Activated naive CD8-positive, alpha-beta T cell treated with anti-CD3 and anti-CD28 coated beads, Interleukin-2, amount 10 ng/mL, durations not matched to agents 7 days and 5 days (primary cell): ENCODE data around the gene SF3B6. TPM values are rescaled to one million over a fixed set of nuclear protein-coding genes. Genes with fewer than 3 reads are reported as not detected.
"Not testable (repeated sequence)": the region's sequence is repeated elsewhere in the genome, so short reads cannot be mapped to it uniquely, and the experiment has no call there.

Source experiments
- ATAC-seq: fragments of 150-1000 bp; cut with Tn5 transposase; one replicate; pipeline ENCODE4 v1.10.0; 2021; ENCODE audit warnings: low read depth, moderate library complexity
- POLR2A ChIA-PET: fragments of 350-600 bp; sonication (Branson Sonifier 250); formaldehyde crosslinking; loops from one replicate; lab custom pipeline; 2021; ENCODE audit warnings: antibody characterized with exemption; lab: Charles Lee
- DNase-seq: peaks from one replicate; pipeline ENCODE4 v3.0.0; 2021
- H3K27ac Mint-ChIP-seq: one replicate; pipeline ENCODE4 v1.8.0; 2022; ENCODE audit warnings: mild to moderate bottlenecking, mixed read lengths
- H3K27me3 Mint-ChIP-seq: one replicate; pipeline ENCODE4 v1.8.0; 2022; ENCODE audit warnings: mild to moderate bottlenecking, moderate library complexity, mixed read lengths
- H3K36me3 Mint-ChIP-seq: one replicate; pipeline ENCODE4 v1.8.0; 2021; ENCODE audit warnings: mild to moderate bottlenecking, mixed read lengths
- H3K4me1 Mint-ChIP-seq: one replicate; pipeline ENCODE4 v1.8.0; 2021; ENCODE audit warnings: mixed read lengths
- H3K4me3 Mint-ChIP-seq: one replicate; pipeline ENCODE4 v1.8.0; 2022; ENCODE audit warnings: mild to moderate bottlenecking, moderate library complexity, mixed read lengths
- H3K9me3 Mint-ChIP-seq: one replicate; pipeline ENCODE4 v1.8.0; 2021; ENCODE audit warnings: mixed read lengths
- total RNA-seq, 2 experiments: library from RNA; stranded (reverse); gene quantifications; one replicate each; pipeline ENCODE4 v1.2.3, GENCODE V29; 2021

The SF3B6 gene
- total RNA-seq, 2 experiments from 2014 or later: 66.5 to 71.2 TPM

DNA sequence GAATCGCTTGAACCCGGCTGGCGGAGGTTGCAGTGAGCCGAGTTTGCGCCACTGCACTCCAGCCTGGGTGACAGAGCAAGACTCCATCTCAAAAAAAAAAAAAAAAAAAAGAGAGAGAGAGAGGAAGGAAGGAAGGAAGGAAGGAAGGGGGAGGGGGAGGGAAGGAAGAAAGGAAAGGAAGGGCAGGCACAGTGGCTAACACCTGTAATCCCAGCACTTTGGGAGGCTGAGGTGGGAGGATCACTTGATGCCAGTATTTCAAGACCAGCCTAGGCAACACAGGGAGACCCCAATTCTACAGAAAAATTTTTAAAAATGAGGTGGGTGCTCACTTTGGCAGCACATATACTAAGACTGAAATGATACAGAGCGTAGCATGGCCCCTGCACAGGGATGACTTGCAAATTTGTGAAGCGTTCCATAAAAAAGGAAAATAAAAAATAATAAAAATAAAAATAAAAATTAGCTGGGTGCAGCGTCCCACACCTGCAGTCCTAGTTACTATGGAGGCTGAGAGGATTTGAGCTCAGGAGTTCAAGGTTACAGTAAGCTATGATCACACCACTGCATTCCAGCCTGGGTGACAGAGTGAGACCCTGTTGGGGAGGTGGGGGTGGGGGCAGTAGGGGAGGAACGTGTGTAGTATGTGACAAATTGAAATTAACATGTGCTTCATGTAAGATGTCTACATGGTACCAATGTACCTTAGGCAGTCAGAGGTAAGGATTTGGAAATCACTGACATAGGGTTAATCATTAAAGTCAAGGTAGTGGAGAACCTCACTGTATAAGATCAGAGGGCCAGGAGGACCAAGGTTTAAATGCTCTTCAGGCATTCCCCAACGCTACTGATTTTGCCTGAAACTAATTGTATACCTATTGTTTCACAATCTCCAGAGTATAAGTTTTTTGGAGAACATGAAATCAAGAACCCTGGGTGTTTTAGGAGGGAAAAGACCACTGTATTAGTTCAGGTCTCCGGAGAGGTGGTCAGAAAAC lies 30.3 kb downstream of the SF3B6 start:
- peaks cover 26% of the 10 kb centered on the region for H3K4me1 Mint-ChIP-seq
- POLR2A ChIA-PET: no interaction called here
- H3K27me3 Mint-ChIP-seq: peaks cover 2% of the 10 kb centered on the region
- H3K27ac Mint-ChIP-seq: no peak overlapping the region
- peaks cover 9% of the 10 kb centered on the region for H3K36me3 Mint-ChIP-seq
- DNase-seq (no peak), ATAC-seq (no peak)
- peak overlapping the region; percentile 99 for H3K4me3 Mint-ChIP-seq
- H3K9me3 Mint-ChIP-seq: no peaks in the 10 kb centered on the region

DNA sequence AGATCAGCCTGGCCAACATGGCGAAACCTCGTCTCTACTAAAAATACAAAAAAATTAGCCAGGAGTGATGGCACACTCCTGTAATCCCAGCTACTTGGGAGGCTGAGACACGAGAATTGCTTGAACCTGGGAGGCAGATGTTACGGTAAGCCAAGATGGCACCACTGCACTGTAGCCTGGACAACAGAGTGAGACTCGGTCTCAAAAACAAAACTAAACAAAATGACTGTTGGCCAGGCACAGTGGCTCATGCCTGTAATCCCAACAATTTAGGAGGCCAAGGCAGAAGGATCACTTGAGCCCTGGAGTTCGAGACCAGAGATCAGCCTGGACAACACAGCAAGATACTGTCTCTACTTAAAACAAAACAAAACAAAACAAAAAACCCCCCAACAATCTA lies 33.0 kb downstream of the SF3B6 start:
- DNase-seq, H3K27me3 Mint-ChIP-seq, ATAC-seq, POLR2A ChIA-PET, H3K4me3 Mint-ChIP-seq, H3K27ac Mint-ChIP-seq, H3K9me3 Mint-ChIP-seq: not testable (repeated sequence)
- Mint-ChIP-seq H3K36me3 (peaks cover 11% of the 10 kb centered on the region), H3K4me1 (peaks cover 22% of the 10 kb centered on the region)

DNA sequence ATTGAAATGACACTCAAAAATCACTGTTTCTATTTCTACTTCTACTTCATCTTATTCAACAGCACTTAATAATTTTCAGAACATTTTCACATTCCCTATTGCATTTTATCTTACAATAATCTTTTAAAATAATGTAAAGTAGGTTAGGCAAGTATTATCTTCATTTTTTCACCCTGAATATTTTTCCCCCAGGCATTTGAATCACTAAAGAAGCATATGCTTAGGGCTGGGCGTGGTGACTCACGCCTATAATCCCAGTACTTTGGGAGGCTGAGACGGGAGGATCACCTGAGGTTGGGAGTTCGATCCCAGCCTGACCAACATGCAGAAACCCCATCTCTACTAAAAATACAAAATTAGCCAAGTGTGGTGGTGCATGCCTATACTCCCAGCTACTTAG lies 35.6 kb downstream of the SF3B6 start:
- Mint-ChIP-seq H3K27ac (no peak overlapping the region), H3K27me3 (no peaks in the 10 kb centered on the region), H3K4me3 (no peak overlapping the region), H3K9me3 (no peaks in the 10 kb centered on the region), H3K4me1 (peaks cover 6% of the 10 kb centered on the region), H3K36me3 (peaks cover 13% of the 10 kb centered on the region)
- DNase-seq (no peak), ATAC-seq (no peak)
- POLR2A ChIA-PET: no interaction called here

DNA sequence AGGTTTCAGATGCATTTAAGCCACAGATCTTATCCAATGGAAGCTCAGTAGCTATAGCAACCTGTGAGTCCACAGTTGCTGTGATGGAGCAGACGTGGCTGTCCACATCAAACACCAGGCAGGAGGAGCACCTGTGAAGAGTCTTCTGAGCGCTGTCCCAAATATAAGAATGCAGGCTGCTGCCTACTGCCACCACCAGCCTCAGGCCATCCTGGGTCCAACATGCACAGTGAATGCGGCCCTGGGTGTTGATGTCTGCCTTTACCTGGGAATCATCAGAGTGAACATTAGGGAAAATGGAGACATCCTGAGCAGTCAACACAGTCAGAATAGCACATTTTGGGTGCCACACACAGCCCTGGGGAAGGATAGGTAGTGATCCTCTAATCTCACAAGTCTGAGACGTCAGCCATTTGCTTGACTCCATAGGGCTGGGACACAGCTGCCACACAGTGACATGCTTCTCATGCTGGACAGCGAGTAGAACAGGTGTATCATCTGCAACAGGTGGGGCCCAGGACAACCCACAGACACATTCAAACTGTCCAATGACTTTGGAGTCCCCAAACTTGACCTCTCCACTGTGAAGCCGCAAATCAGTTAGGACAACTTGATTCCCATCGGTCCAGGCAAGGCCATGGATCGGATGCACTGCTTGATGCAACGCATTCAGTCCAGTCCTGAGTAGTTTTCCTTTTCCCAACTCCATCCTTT lies 37.2 kb downstream of the SF3B6 start:
- Mint-ChIP-seq H3K27me3 (no peaks in the 10 kb centered on the region), H3K36me3 (peaks cover 11% of the 10 kb centered on the region), H3K4me3 (no peak overlapping the region), H3K27ac (no peak overlapping the region), H3K4me1 (peaks cover 1% of the 10 kb centered on the region), H3K9me3 (no peaks in the 10 kb centered on the region)
- POLR2A ChIA-PET: no interaction called here
- DNase-seq: no peak
- no peak for ATAC-seq

DNA sequence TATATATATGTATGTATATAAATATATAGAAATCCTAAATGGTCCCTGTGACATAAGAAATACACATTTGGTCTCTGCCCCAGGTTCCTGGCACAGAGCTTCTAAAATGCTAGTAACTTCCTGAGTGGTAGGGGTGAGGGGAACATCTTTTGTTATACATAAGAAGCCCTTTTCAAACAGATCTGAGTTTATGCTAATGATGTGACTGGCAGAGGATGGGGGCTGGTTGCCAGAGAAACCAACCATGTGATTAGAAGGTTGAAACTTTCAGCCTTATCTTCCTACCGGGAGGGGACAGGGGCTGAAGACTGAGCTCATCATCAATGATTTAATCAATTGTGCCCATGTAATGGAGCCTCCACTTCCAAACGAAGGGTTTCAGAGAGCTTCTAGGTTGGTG lies 49.9 kb downstream of the SF3B6 start:
- Mint-ChIP-seq H3K9me3 (no peaks in the 10 kb centered on the region), H3K27me3 (no peaks in the 10 kb centered on the region), H3K4me3 (no peak overlapping the region), H3K36me3 (peaks cover 8% of the 10 kb centered on the region), H3K27ac (no peak overlapping the region), H3K4me1 (peaks cover 3% of the 10 kb centered on the region)
- ATAC-seq (no peak), DNase-seq (no peak)
- POLR2A ChIA-PET: interaction anchor here (1.5 kb wide), 1 partner anchor 21 kb away, joined by 4 read pairs; no protein-coding TSS in a partner anchor

DNA sequence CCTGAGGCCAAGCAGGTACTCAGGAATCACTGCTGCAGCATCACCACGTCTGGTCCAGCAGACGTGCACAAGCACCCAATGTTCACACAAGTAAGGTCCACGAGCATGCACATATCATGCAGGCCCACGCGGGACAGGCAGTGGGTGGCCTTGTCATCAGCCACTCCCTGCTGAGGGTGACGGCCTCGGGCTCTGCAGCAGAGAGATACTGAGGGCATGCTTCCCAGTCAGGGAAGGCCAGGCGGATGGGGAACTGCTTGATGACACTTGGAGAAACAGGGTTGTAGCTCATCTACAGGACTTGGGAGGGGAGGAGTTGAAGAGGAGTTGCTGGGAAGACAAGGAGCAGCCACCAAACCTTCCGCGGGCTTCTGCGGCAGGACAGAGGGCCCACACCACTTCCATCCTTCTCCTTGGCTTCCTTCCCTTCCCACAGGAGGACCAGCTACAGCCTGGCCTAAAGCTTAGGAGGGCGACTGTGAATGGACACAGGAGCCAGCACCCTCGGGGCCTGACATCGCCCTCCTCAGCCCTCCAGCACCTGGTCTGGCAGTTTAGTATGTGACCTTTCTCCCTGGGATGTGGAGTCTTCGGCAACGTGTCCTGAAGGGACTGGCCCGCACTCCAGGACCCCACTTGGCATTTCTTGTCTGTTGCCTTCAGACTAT lies 51.0 kb downstream of the SF3B6 start:
- H3K36me3 Mint-ChIP-seq: peaks cover 3% of the 10 kb centered on the region

DNA sequence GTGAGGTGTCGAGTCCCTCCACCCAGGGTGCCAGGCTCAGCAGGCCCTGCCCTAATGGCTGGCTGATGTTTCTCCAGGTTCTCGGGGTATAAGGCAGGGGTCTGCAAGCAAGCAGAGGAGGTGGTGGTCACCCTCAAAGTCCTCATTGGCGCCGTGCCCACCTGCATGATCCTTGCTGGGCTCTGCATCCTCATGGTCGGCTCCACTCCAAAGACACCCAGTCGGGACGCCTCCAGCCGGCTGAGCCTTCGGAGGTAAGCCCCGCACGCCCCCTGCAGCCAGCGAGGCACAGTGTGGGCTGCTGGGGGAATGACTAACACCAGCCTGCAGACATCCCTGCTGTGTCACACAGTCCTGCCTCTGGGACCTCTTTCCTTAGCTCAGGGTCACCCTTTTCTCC lies 52.1 kb downstream of the SF3B6 start:
- H3K36me3 Mint-ChIP-seq: peaks cover 3% of the 10 kb centered on the region
- no peak overlapping the region for H3K4me3 Mint-ChIP-seq
- POLR2A ChIA-PET: no interaction called here
- H3K9me3 Mint-ChIP-seq: no peaks in the 10 kb centered on the region
- no peak for ATAC-seq
- H3K27me3 Mint-ChIP-seq: no peaks in the 10 kb centered on the region
- no peaks in the 10 kb centered on the region for H3K4me1 Mint-ChIP-seq
- H3K27ac Mint-ChIP-seq: peak overlapping the region; percentile 82
- DNase-seq: no peak

More for the DNA sequence above, 51.0 kb downstream of the SF3B6 start:
- no peak overlapping the region for H3K4me3 Mint-ChIP-seq
- no peaks in the 10 kb centered on the region for H3K9me3 Mint-ChIP-seq
- no peak overlapping the region for H3K27ac Mint-ChIP-seq
- no peak for DNase-seq
- ATAC-seq: no peak
- H3K27me3 Mint-ChIP-seq: no peaks in the 10 kb centered on the region
- no peaks in the 10 kb centered on the region for H3K4me1 Mint-ChIP-seq
- POLR2A ChIA-PET: no interaction called here

DNA sequence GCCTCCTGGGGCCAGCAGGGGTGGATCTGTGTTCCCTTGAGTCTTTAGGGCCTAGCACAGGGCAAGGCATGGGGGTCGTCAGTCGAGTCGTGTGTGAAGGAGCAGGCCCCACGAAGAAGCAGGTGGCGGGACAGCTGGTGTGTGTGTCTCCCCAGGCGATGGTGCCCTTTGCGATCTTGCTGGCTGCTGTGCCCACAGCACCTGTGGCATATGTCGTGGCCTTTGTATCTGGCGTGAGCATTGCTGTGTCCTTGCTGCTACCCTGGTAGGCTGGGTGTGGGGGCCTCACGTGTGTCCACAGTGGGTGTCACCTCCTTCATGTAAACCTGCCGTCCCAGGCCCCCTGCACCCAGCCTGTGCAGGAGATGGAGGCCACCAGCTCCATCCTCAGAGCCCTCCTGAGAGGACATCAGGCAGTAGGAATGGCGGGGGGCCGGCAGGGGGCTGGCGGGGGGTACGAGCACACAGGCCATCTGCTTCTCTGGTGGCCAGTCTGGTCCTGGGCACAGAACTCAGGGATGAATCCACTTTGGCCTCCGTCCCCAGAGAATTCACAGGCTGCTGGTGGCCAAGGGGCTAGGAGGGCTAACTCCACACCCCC lies 53.1 kb downstream of the SF3B6 start:
- POLR2A ChIA-PET: no interaction called here
- DNase-seq (no peak), ATAC-seq (no peak)
- Mint-ChIP-seq H3K27me3 (no peaks in the 10 kb centered on the region), H3K36me3 (peaks cover 3% of the 10 kb centered on the region), H3K9me3 (no peaks in the 10 kb centered on the region), H3K4me3 (no peak overlapping the region), H3K27ac (no peak overlapping the region), H3K4me1 (no peaks in the 10 kb centered on the region)

DNA sequence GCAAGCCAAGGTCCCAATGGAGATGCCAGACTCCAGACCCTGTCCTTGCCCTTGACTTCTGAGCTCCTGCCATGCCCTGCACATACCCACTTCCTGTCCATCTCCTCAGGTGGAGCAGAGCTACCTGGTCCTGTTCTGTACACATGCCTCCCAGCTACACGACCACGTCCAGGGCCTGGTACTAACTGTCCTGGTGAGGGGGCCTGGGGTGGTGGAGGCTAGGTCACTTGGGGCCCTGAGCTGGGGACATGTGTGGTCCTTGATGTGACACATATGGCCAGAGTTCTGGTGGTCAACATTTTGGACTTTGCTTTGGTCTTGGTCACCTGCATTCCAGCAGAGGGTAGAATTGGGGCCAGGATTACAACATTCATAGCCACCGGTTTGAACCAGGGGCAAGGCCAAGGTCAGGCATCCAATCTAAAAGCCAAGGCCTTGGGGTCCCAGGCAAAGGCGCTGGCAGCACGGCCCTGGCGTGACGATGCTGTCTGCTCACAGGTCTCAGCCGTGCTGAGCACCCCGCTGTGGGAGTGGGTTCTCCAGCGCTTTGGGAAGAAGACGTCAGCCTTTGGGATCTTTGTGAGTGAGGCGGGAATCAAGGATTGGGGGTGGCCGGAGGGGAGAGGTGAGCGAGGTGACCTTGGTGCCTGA lies 53.7 kb downstream of the SF3B6 start:
- H3K36me3 Mint-ChIP-seq: peaks cover 3% of the 10 kb centered on the region
- H3K4me3 Mint-ChIP-seq: no peak overlapping the region
- H3K27ac Mint-ChIP-seq: no peak overlapping the region
- no peaks in the 10 kb centered on the region for H3K27me3 Mint-ChIP-seq
- no peaks in the 10 kb centered on the region for H3K4me1 Mint-ChIP-seq
- H3K9me3 Mint-ChIP-seq: no peaks in the 10 kb centered on the region
- ATAC-seq: no peak
- POLR2A ChIA-PET: no interaction called here
- DNase-seq: no peak

DNA sequence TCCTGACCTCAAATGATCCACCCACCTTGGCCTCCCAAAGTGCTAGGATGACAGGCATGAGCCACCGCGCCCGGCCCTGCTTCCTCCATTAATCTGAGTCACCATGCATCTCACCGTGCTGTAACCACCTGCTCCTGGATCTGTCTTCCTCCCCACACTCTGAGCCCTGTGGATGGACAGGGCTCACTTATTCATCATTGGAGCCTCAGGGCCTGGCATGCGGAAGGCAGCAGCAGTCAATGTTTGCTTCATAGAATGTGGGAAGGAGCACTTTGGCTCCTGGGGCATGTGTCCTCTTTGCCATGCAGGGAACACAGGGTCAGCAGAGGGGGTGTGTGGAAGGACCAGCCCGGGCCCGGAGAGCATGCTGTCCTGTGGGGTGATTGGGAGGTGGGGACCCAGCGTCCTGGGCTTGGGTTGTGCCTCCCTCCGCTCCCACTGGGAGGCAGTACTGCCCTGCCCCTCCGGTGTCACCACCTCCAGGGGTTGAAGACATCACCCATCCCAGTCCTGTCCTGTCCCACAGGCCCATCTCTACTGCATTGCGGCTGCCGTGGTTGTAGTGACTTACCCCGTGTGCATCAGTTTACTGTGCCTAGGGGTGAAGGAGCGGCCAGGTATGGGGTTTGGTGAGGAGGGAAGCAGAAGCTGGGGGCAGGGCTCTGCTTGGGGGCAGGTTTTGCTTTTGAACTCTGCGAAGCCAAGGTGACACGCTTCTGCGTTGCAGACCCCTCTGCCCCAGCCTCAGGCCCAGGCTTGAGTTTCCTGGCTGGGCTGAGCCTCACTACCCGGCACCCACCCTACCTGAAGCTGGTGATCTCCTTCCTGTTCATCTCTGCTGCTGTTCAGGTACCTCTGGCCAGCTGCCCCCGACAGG lies 54.8 kb downstream of the SF3B6 start:
- POLR2A ChIA-PET: no interaction called here
- H3K9me3 Mint-ChIP-seq: no peaks in the 10 kb centered on the region
- peaks cover 1% of the 10 kb centered on the region for H3K36me3 Mint-ChIP-seq
- ATAC-seq (peak; percentile 62), DNase-seq (no peak)
- H3K27ac Mint-ChIP-seq: no peak overlapping the region
- no peaks in the 10 kb centered on the region for H3K4me1 Mint-ChIP-seq
- H3K4me3 Mint-ChIP-seq: no peak overlapping the region
- no peaks in the 10 kb centered on the region for H3K27me3 Mint-ChIP-seq

DNA sequence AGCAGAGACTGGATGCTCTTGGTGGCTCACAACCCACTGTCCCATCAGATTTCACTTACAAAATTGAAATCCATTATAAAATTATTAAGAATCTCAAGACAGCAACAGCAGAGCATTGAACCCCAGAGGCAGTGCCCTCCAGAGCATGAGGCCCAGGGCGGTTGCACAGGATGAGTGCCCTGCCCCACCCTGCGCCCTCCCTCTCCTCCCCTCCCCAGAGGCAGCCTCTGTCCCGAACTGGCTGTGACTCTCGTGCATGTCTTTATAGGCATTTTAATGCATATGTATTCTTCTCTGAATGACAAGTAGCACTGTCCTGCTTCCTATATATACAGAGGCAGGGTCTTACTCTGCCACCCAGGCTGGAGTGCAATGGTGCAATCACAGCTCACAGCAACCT lies 55.9 kb downstream of the SF3B6 start:
- no peak overlapping the region for H3K4me3 Mint-ChIP-seq

DNA sequence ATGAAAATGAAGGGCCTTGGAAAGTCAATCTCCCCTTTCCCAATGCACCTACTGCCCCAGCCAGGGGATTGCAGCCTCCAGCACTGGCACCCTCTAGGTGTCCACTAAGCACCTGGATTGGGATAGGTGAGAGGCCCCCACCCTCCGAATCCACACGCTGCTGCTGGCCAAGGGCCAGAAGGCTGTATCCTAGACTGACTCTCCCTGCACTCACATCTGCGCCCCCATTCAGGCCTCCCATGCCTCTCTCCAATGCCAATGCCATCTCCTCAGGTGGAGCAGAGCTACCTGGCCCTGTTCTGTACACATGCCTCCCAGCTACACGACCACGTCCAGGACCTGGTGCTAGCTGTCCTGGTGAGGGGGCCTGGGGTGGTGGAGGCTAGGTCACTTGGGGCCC lies 56.4 kb downstream of the SF3B6 start:
- POLR2A ChIA-PET: no interaction called here
- H3K9me3 Mint-ChIP-seq: no peaks in the 10 kb centered on the region

More for the DNA sequence above, 55.9 kb downstream of the SF3B6 start:
- Mint-ChIP-seq H3K4me1 (no peaks in the 10 kb centered on the region), H3K36me3 (peaks cover 1% of the 10 kb centered on the region), H3K27ac (no peak overlapping the region), H3K9me3 (no peaks in the 10 kb centered on the region), H3K27me3 (no peaks in the 10 kb centered on the region)
- DNase-seq (no peak), ATAC-seq (no peak)
- POLR2A ChIA-PET: no interaction called here

More for the DNA sequence above, 56.4 kb downstream of the SF3B6 start:
- Mint-ChIP-seq H3K36me3 (peaks cover 1% of the 10 kb centered on the region), H3K4me3 (no peak overlapping the region), H3K27me3 (no peaks in the 10 kb centered on the region), H3K4me1 (no peaks in the 10 kb centered on the region), H3K27ac (no peak overlapping the region)
- no peak for ATAC-seq
- DNase-seq: no peak
